GM12872 (cell line): ENCODE measurements around the gene CKAP4.
A peak's percentile ranks its signal among the peaks of the same experiment; 100 is the strongest.

Experiments
- TF ChIP-seq, protein P1 (sequence below): IDR thresholded peaks from 3 replicates; pipeline ENCODE4 v1.5.1; 2011; ENCODE audit warnings: low read depth, mild to moderate bottlenecking, low read length, moderate library complexity; ENCODE audit not compliant: insufficient read depth

Gene CKAP4

DNA sequence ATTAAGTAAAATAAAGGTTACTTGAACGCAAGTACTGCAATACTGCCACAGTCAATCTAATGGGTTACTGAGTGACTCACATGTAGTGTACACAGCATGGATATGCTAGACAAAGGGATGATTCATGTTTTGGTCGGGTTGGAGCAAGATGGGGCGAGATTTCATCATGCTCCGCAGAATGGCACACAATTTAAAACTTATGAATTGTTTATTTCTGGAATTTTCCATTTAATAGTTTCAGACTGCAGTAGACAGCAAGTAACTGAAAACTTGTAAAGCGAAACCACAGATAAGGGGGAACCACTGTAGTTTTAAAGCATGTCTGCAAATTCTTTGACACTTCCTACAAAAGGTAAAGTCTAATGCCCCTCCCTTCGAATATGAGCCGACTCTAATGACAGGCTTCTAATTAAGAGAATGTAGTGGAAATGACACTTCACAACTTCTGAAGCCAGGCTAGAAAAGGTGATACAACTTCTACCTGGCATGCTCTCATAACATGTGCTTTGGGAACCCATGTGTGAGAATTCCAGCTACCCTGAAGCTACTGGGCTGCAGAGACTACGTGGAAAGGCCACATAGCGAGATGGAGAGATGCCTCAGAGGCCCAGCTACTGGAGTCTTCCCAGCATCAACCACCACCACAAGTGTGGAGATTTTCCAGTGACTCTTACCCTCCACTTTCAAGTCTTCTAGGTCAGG, 40.8 kb upstream of the CKAP4 start:
- TF ChIP-seq, protein P1, sequence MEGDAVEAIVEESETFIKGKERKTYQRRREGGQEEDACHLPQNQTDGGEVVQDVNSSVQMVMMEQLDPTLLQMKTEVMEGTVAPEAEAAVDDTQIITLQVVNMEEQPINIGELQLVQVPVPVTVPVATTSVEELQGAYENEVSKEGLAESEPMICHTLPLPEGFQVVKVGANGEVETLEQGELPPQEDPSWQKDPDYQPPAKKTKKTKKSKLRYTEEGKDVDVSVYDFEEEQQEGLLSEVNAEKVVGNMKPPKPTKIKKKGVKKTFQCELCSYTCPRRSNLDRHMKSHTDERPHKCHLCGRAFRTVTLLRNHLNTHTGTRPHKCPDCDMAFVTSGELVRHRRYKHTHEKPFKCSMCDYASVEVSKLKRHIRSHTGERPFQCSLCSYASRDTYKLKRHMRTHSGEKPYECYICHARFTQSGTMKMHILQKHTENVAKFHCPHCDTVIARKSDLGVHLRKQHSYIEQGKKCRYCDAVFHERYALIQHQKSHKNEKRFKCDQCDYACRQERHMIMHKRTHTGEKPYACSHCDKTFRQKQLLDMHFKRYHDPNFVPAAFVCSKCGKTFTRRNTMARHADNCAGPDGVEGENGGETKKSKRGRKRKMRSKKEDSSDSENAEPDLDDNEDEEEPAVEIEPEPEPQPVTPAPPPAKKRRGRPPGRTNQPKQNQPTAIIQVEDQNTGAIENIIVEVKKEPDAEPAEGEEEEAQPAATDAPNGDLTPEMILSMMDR: no peak

DNA sequence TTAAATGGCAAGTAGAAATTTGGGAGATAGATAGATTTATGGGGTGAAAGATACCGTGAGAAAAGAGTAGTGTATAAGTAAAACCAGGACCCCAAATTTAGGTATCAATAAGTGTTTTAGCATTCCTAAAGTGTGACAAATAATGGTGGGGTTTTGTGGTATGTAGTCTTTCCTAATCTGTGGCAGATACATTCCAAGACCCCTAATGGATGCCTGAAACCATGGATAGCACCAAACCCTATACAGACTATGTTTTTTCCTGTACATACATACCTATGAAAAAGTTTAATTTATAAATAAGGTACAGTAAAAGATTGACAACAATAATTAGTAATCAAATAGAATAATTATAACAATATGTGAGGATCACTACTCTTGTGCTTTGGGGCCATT, 40.3 kb upstream of the CKAP4 start:
- TF ChIP-seq, protein P1: no peak

DNA sequence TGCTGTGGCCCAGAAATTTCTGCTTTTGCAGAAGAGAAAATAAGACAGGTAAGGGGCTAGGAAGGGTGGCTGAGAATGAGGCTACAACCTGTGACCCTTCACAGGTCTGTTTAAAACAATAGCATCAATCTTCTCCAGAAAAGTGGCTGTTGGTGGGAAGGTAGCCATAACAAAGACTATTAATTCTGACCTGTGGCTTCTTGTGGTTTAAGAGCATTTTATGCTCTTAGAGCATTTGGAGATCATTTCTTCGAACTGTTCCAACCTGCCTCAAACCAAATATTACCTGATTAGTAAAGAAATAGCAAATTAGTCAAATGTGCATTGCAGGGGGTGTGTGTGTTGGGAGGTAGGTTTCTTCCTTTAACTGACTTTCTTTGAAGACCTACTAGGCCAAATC, 39.5 kb upstream of the CKAP4 start:
- TF ChIP-seq, protein P1: no peak

DNA sequence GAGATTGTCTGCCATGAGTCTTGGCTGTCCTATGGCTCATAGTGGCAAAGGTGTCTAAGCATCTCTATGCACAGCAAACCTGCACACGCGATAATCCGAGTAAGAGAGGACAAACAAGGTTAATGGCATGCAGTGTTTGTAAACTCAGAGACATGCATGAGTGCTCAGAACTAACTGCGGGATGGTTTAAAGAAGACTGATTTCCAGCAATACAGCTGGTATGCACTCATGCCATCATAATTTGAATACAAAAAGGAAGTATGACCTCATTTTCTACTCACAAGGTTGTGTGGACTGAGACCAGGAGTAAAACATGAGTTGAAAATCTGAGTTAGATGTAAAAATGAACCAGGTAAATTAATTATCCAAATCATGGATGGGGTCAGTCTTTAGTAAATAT, 38.2 kb upstream of the CKAP4 start:
- TF ChIP-seq, protein P1: no peak

DNA sequence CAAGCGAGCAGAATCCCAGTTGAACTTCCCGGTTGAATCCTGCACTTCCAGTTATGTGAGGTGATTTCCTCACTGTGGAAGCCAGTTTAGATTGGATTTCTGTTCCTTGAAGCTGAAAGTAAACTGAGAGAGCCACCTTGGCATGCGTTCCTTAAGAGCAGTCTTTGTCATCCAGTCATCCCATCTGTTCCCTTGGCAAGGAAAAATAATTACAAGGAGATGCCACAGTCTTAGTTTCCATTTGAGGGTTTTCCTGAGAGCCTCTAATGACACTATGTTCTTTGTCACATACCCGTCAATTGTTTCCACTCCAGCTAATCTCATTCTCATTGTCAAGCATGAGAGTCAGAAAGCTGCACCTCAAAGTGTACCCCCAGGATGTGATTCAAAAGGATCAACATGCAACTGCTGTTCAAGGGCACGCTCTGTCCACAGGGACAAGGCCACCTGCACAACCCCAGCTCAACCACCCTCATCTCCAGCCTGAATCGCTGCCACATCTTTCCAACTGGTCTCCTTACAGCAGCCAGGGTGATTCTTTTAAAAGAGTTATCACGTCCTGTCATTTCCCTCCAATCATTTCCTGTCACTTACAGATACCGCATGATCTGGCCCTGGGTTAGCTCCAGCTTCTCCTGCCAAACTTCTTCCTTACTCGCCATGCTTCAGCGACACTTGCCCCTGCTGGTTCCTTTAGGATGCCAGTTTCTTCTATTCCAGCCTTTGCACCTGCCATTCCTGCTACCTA, 36.7 kb upstream of the CKAP4 start:
- TF ChIP-seq, protein P1: no peak

DNA sequence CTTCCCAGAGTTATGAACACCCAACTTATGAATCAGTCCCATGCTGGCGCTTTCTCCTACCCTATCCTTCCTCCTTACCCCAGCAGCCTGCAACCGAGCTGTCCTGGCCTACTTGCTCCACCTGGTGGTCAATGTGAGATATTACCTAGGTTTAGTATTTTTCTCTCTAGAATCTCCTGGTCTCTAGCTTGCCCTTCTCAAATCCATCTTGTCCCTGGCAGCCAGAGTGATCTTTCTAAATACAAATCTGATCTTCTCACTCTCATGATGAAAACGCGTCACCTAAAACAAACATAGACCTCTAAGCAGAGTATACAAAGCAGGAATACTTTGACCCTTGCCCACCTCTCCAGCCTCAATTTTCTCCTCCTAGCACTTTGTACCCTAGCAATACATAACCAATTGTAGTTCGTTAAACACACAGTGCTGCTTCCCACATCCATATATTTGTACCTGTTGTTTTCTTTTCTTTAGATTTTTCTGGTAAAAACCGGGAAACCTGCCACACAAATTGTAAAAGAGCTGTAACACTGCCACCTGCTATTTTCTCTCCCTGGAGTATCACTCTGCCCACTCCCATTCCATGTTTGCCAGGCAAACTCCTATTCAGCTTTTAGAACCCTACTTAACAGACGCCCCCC, 34.8 kb upstream of the CKAP4 start:
- TF ChIP-seq, protein P1: peak; percentile 73

DNA sequence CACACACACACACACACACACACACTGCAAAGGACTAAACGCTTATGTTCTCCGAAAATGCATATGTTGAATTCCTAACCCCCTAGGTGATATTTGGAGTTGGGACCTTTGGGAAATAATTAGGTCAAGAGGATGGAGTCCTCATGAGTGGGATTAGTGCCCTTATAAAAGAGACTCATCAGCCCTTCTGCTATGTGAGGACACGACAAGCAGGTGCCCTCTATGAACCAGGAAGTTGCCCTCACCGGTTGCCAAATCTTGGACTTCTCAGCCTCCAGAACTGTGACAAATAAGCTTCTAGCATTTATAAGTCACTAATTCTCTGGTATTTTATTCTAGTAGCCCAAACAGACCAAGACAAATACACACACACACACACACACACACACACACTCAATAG, 34.0 kb upstream of the CKAP4 start:
- TF ChIP-seq, protein P1: no peak
